SU-DHL-6 (cell line): ENCODE measurements around the gene LMTK3.
A peak's percentile ranks its signal among the peaks of the same experiment; 100 is the strongest.

Experiments
- H2AFZ ChIP-seq: fragments of 200-600 bp; sonication (generic); 2 replicates; pipeline ENCODE4 v1.6.1; 2014; ENCODE audit warnings: low read depth, mild to moderate bottlenecking, moderate library complexity, mixed read lengths, antibody characterized with exemption, low read length; ENCODE audit not compliant: severe bottlenecking
- H3F3A ChIP-seq: fragments of 200-600 bp; shearing (Covaris generic); 2 replicates; pipeline ENCODE4 v1.6.0; 2016; ENCODE audit warnings: antibody characterized with exemption, mild to moderate bottlenecking; ENCODE audit not compliant: insufficient read depth
- H3K27ac ChIP-seq: fragments of 200-600 bp; sonication (generic); 2 replicates; pipeline ENCODE4 v1.5.1; 2016; ENCODE audit warnings: low read depth, mild to moderate bottlenecking, low read length, moderate library complexity, mixed read lengths
- H3K27me3 ChIP-seq: fragments of 200-600 bp; sonication (generic), shearing (Covaris generic); 2 replicates; pipeline ENCODE4 v1.6.0; 2014; ENCODE audit warnings: mild to moderate bottlenecking, low read length
- H3K36me3 ChIP-seq: fragments of 200-600 bp; sonication (generic); 2 replicates; pipeline ENCODE4 v1.6.1; 2014; ENCODE audit warnings: mild to moderate bottlenecking, low read length, mixed read lengths
- H3K4me2 ChIP-seq: fragments of 300-600, 200-600 bp; shearing (Covaris generic), sonication (generic); 2 replicates; pipeline ENCODE4 v1.6.0; 2014; ENCODE audit warnings: low read length, low read depth, mild to moderate bottlenecking; ENCODE audit not compliant: poor library complexity, severe bottlenecking
- H3K4me3 ChIP-seq: fragments of 200-600 bp; sonication (generic); 2 replicates; pipeline ENCODE4 v1.5.1; 2014; ENCODE audit warnings: antibody characterized with exemption, low read length, mild to moderate bottlenecking, mixed read lengths; ENCODE audit not compliant: insufficient read depth, poor library complexity, severe bottlenecking
- H3K79me2 ChIP-seq: fragments of 200-600 bp; sonication (generic); 2 replicates; pipeline ENCODE4 v1.6.1; 2014; ENCODE audit warnings: mild to moderate bottlenecking, low read length, moderate library complexity; ENCODE audit not compliant: insufficient read depth
- H3K9ac ChIP-seq: fragments of 200-600 bp; sonication (generic); 2 replicates; pipeline ENCODE4 v1.7.0; 2014; ENCODE audit warnings: mild to moderate bottlenecking, low read length
- H3K9me2 ChIP-seq: fragments of 200-600 bp; sonication (generic); replicated peaks from 2 replicates; pipeline ENCODE4 v1.6.1; 2014; ENCODE audit warnings: low read length; ENCODE audit not compliant: insufficient read depth
- H3K9me3 ChIP-seq: fragments of 200-600 bp; sonication (generic); 2 replicates; pipeline ENCODE4 v1.6.1; 2014; ENCODE audit warnings: low read length, mixed read lengths; ENCODE audit not compliant: insufficient read depth
- H4K20me1 ChIP-seq: fragments of 200-600 bp; sonication (generic); 2 replicates; pipeline ENCODE4 v1.6.1; 2014; ENCODE audit warnings: low read depth, mild to moderate bottlenecking, antibody characterized with exemption, low read length, moderate library complexity, mixed read lengths
- CTCF ChIP-seq: fragments of 200-600 bp; sonication (generic); IDR thresholded peaks from one replicate; pipeline ENCODE4 v1.5.1; 2017; ENCODE audit warnings: antibody characterized with exemption, mild to moderate bottlenecking, low read length, moderate library complexity; ENCODE audit not compliant: insufficient read depth, poor library complexity, severe bottlenecking
- EZH2phosphoT487 ChIP-seq: fragments of 200-600 bp; sonication (generic), shearing (Covaris generic); conservative IDR thresholded peaks from 2 replicates; pipeline ENCODE4 v1.6.1; 2018; ENCODE audit warnings: mild to moderate bottlenecking, antibody characterized with exemption, low read length, moderate library complexity, mixed read lengths

The LMTK3 gene

GRCh38 chr19:48501494-48502349 lies 9.9 kb downstream of the LMTK3 start:
- Histone ChIP-seq H3K9me2 (no peaks in the 10 kb centered on the region), H3K27me3 (no peaks in the 10 kb centered on the region), H4K20me1 (no peaks in the 10 kb centered on the region), H3K79me2 (no peaks in the 10 kb centered on the region), H3K27ac (no peak overlapping the region), H3K36me3 (no peaks in the 10 kb centered on the region), H3F3A (no peaks in the 10 kb centered on the region), H3K9me3 (no peaks in the 10 kb centered on the region), H3K4me2 (peak overlapping the region; percentile 31), H2AFZ (no peak overlapping the region), H3K9ac (no peak overlapping the region), H3K4me3 (no peak overlapping the region)
- TF ChIP-seq CTCF (no peak), EZH2phosphoT487 (no peak)

DNA sequence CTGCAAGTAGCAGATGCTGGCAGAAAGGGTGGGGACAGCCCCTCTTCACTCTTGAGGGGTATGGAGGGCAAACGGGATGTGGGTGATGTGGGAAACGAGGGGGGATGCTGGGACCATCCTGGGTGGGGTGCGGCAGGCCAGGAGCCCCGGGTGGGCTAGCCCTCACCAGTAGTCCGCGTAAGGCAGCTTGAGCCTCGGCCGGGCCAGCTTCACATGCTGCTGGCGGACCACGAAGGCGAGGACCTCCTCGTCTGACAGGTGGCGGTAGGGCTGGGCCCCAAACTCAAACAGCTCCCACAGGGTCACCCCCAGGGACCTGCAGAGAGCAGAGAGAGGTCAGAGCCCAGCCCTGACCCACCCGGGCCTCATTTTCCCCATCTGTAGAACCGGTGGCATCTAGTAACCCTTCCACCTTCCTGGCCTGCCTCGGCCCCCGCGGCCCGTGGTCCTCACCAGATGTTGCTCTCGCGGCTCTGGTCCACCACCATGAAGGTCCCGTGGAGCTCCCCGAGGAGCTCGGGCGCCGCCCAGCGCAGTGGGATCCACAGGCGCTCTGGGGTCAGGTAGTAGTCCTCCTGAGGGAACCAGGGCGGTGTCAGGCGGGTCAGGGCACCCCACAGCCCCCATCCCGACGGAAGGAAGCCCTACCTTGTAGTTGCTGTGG lies 10.7 kb downstream of the LMTK3 start:
- Histone ChIP-seq H3K9ac (no peak overlapping the region), H3K4me3 (no peak overlapping the region)
- TF ChIP-seq EZH2phosphoT487 (no peak), CTCF (no peak)

DNA sequence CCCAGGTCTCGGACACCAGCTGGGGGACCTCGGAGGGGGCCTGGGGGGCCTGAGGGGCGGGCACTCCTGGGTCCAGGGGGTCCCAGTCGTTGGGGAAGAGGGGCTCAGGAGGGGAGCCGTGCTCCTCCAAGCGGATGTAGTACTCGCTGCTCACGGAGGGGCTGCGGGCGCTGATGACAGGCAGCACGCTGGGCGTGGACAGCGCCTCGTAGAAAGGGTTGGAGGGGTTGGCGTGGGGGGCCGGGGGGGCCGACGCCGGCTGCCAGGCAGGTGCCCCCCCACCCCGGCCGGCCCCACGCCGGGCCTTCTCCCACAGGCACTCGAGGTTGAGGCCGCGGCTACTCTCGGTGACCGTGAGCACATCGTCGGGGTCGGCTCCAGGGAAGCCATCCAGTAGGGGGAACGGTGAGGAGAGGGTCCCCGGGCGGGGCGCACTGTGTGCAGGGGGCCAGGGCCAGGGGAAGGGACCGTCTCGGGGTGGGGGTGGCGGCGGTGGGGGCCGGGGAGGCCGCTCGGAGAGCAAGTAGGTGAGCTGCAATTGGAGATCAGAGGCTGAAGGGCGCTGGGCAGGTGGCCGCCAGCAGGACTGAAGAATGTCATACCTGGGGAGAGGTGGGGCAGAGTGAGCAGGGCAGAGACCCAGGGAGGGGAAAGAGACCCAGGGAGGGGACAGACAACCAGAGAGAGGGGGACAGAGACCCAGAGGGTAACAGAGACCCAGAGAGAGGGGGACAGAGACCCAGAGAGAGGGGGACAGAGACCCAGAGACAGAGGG lies 12.1 kb downstream of the LMTK3 start:
- no peaks in the 10 kb centered on the region for H4K20me1 ChIP-seq
- H2AFZ ChIP-seq, result no peak overlapping the region
- no peak overlapping the region for H3K4me3 ChIP-seq
- no peak for TF ChIP-seq EZH2phosphoT487
- no peak for TF ChIP-seq CTCF
- no peaks in the 10 kb centered on the region for H3K79me2 ChIP-seq
- no peaks in the 10 kb centered on the region for H3K9me3 ChIP-seq
- H3K27me3 ChIP-seq, result no peaks in the 10 kb centered on the region
- no peak overlapping the region for H3K9ac ChIP-seq
- H3F3A ChIP-seq, result no peaks in the 10 kb centered on the region
- no peaks in the 10 kb centered on the region for H3K9me2 ChIP-seq
- no peak overlapping the region for H3K4me2 ChIP-seq
- no peak overlapping the region for H3K27ac ChIP-seq
- no peaks in the 10 kb centered on the region for H3K36me3 ChIP-seq

More for the DNA sequence above, 10.7 kb downstream of the LMTK3 start:
- no peaks in the 10 kb centered on the region for H4K20me1 ChIP-seq
- no peaks in the 10 kb centered on the region for H3K27me3 ChIP-seq
- H3K9me2 ChIP-seq, result no peaks in the 10 kb centered on the region
- H3F3A ChIP-seq, result no peaks in the 10 kb centered on the region
- H3K9me3 ChIP-seq, result no peaks in the 10 kb centered on the region
- no peak overlapping the region for H2AFZ ChIP-seq
- no peaks in the 10 kb centered on the region for H3K36me3 ChIP-seq
- no peak overlapping the region for H3K4me2 ChIP-seq
- no peak overlapping the region for H3K27ac ChIP-seq
- H3K79me2 ChIP-seq, result no peaks in the 10 kb centered on the region
